ENCODE measurements around the gene NOSTRIN. TPM values are rescaled to one million over a fixed set of nuclear protein-coding genes. Genes with fewer than 3 reads are reported as not detected.

NOSTRIN gene
- polyA plus RNA-seq, 1 donor (not counting 4 experiments of a cell fraction or from before 2014, with no cell fraction given), result not detected

DNA sequence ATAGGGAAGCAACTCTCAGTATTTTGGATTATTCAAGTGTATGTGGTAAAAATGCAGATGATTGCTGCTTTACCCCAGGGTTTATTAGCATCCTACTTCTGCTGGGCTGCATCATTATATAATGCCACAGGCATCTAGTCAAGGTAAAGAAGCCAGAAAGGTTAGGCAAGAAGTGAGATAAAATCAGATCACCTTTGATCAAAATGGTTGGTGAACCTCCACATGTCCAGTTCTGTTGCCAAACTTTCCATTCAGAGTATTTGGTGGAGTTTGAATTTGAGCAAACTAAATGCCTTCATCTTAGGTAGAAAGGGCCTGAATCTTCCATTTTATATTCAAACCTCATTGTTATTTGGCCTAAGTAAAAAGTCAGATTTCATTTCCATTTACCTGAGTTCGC is 29.7 kb upstream of the NOSTRIN start:
- FAIRE-seq, result no peak

GRCh38 chr2:168773128-168773527 is 29.3 kb upstream of the NOSTRIN start:
- H3K27ac ChIP-seq (ENCODE audit: control insufficient read depth, insufficient read depth, low read length), result no peak overlapping the region
- DNase-seq (ENCODE audit: low read depth, low spot score), result no peak
- H3K27me3 ChIP-seq (ENCODE audit: control insufficient read depth, extremely low read depth, insufficient read depth, low read length), result no peaks in the 10 kb centered on the region
- dilution Hi-C loops (cut with MboI; ENCODE audit: extremely low pct_ligation_motif_present, low sequenced_read_pairs), result no loop called here
- H2AFZ ChIP-seq (ENCODE audit: control insufficient read depth, low read length), result no peak overlapping the region
- H3K4me1 ChIP-seq (ENCODE audit: control insufficient read depth, extremely low read depth, insufficient read depth, low read length), result no peaks in the 10 kb centered on the region
- no peaks in the 10 kb centered on the region for H3K79me2 ChIP-seq (ENCODE audit: control insufficient read depth, insufficient read depth, low read length)
- no peaks in the 10 kb centered on the region for H4K20me1 ChIP-seq (ENCODE audit: control insufficient read depth, extremely low read depth, insufficient read depth, low read length)
- peaks cover 2 to 7% of the 10 kb centered on the region in 2 experiments for H3K36me3 ChIP-seq (ENCODE audit: control insufficient read depth in 2 of 2, extremely low read depth in 1 of 2, insufficient read depth in 2 of 2, low read length in 2 of 2)
- no peak for FAIRE-seq
- H3K4me3 ChIP-seq (ENCODE audit: control insufficient read depth in 2 of 3, extremely low read depth in 1 of 3, insufficient read depth in 2 of 3, low read depth in 1 of 3, low read length in 3 of 3), result no peak overlapping the region
- no peaks in the 10 kb centered on the region for H3K9me1 ChIP-seq (ENCODE audit: control insufficient read depth, extremely low read depth, insufficient read depth, low read length)
- no peaks in the 10 kb centered on the region for H3K9me3 ChIP-seq (ENCODE audit: control insufficient read depth, low read depth, low read length)
- H3K9ac ChIP-seq (ENCODE audit: control insufficient read depth, extremely low read depth, insufficient read depth, low read length), result no peak overlapping the region
- H3K4me2 ChIP-seq (ENCODE audit: control insufficient read depth, extremely low read depth, insufficient read depth, low read depth, low read length), result no peak overlapping the region
- TF ChIP-seq EZH2 (IDR thresholded peaks at IDR 0.05; ENCODE audit: low read length), result no peak
- TF ChIP-seq CTCF (optimal IDR thresholded peaks at IDR 0.05 in 1 of 3, IDR thresholded peaks at IDR 0.05 in 1 of 3, conservative IDR thresholded peaks at IDR 0.05 in 1 of 3; ENCODE audit: extremely low read depth in 1 of 3, insufficient read depth in 2 of 3, low read length in 3 of 3), result no peak

More for the DNA sequence above, 29.7 kb upstream of the NOSTRIN start:
- Histone ChIP-seq H3K9me1 (ENCODE audit: control insufficient read depth, extremely low read depth, insufficient read depth, low read length) (no peaks in the 10 kb centered on the region), H3K36me3 (ENCODE audit: control insufficient read depth in 2 of 2, extremely low read depth in 1 of 2, insufficient read depth in 2 of 2, low read length in 2 of 2) (peaks cover 2 to 7% of the 10 kb centered on the region in 2 experiments), H4K20me1 (ENCODE audit: control insufficient read depth, extremely low read depth, insufficient read depth, low read length) (no peaks in the 10 kb centered on the region), H3K4me3 (ENCODE audit: control insufficient read depth in 2 of 3, extremely low read depth in 1 of 3, insufficient read depth in 2 of 3, low read depth in 1 of 3, low read length in 3 of 3) (no peak overlapping the region), H3K79me2 (ENCODE audit: control insufficient read depth, insufficient read depth, low read length) (no peaks in the 10 kb centered on the region), H3K4me2 (ENCODE audit: control insufficient read depth, extremely low read depth, insufficient read depth, low read depth, low read length) (no peak overlapping the region), H3K4me1 (ENCODE audit: control insufficient read depth, extremely low read depth, insufficient read depth, low read length) (peaks cover under 1% of the 10 kb centered on the region), H2AFZ (ENCODE audit: control insufficient read depth, low read length) (no peak overlapping the region), H3K9ac (ENCODE audit: control insufficient read depth, extremely low read depth, insufficient read depth, low read length) (no peak overlapping the region), H3K27ac (ENCODE audit: control insufficient read depth, insufficient read depth, low read length) (no peak overlapping the region), H3K9me3 (ENCODE audit: control insufficient read depth, low read depth, low read length) (no peaks in the 10 kb centered on the region), H3K27me3 (ENCODE audit: control insufficient read depth, extremely low read depth, insufficient read depth, low read length) (no peaks in the 10 kb centered on the region)
- no peak for DNase-seq (ENCODE audit: low read depth, low spot score)
- dilution Hi-C loops (cut with MboI; ENCODE audit: extremely low pct_ligation_motif_present, low sequenced_read_pairs), result no loop called here
- no peak for TF ChIP-seq CTCF (optimal IDR thresholded peaks at IDR 0.05 in 1 of 3, IDR thresholded peaks at IDR 0.05 in 1 of 3, conservative IDR thresholded peaks at IDR 0.05 in 1 of 3; ENCODE audit: extremely low read depth in 1 of 3, insufficient read depth in 2 of 3, low read length in 3 of 3)
- no peak for TF ChIP-seq EZH2 (IDR thresholded peaks at IDR 0.05; ENCODE audit: low read length)

Measured in keratinocyte (primary cell).